Neuronal stem cell (in vitro differentiated cells): ENCODE data around the gene NFATC3.
"Not testable (repeated sequence)": the region's sequence is repeated elsewhere in the genome, so short reads cannot be mapped to it uniquely, and the experiment has no call there.

Experiments used
- DNase-seq: peaks from one replicate; pipeline ENCODE4 v3.0.0-alpha.2; 2013; ENCODE audit warnings: low spot score
- H2AFZ ChIP-seq: one replicate; pipeline ENCODE4 v1.6.1; 2013; ENCODE audit warnings: mild to moderate bottlenecking, low read length, inconsistent platforms
- H2AK5ac ChIP-seq: 2 replicates; pipeline ENCODE4 v1.6.1; 2013; ENCODE audit warnings: low read depth, mild to moderate bottlenecking, inconsistent platforms, low read length, moderate library complexity, mixed read lengths
- H2BK120ac ChIP-seq: 2 replicates; pipeline ENCODE4 v1.6.1; 2013; ENCODE audit warnings: low read depth, mild to moderate bottlenecking, inconsistent platforms, low read length, moderate library complexity, mixed read lengths
- H2BK12ac ChIP-seq: one replicate; pipeline ENCODE4 v1.6.1; 2013; ENCODE audit warnings: low read length, inconsistent platforms
- H2BK15ac ChIP-seq: 2 replicates; pipeline ENCODE4 v1.6.1; 2013; ENCODE audit warnings: mild to moderate bottlenecking, low read length, inconsistent platforms, mixed read lengths
- H2BK5ac ChIP-seq: one replicate; pipeline ENCODE4 v1.6.1; 2013; ENCODE audit warnings: inconsistent platforms, mild to moderate bottlenecking, low read length, moderate library complexity
- H3K14ac ChIP-seq: one replicate; pipeline ENCODE4 v1.6.1; 2013; ENCODE audit warnings: low read length, inconsistent platforms
- H3K18ac ChIP-seq: 2 replicates; pipeline ENCODE4 v1.6.1; 2013; ENCODE audit warnings: low read length, inconsistent platforms
- H3K23ac ChIP-seq: 2 replicates; pipeline ENCODE4 v1.6.1; 2013; ENCODE audit warnings: low read depth, mild to moderate bottlenecking, mixed read lengths, low read length, inconsistent platforms; ENCODE audit not compliant: poor library complexity
- H3K27ac ChIP-seq: replicated peaks from 3 replicates; pipeline ENCODE4 v1.5.1; 2013; ENCODE audit warnings: low read length, inconsistent platforms
- H3K27me3 ChIP-seq, 3 experiments: 2 replicates each; pipeline ENCODE4 v1.6.1; 2013; ENCODE audit warnings: low read length in 3 of 3, mild to moderate bottlenecking in 2 of 3, inconsistent platforms in 1 of 3, low read depth in 1 of 3, mixed read lengths in 1 of 3, moderate library complexity in 1 of 3; ENCODE audit not compliant: control insufficient read depth in 3 of 3, insufficient read depth in 3 of 3
- H3K36me3 ChIP-seq, 2 donors: replicated peaks in 1 of 2; 2 replicates each; pipeline ENCODE4 v1.6.1; 2013; ENCODE audit warnings: low read length in 2 of 2; ENCODE audit not compliant: control insufficient read depth in 2 of 2, insufficient read depth in 2 of 2
- H3K4ac ChIP-seq: 2 replicates; pipeline ENCODE4 v1.6.1; 2013; ENCODE audit warnings: inconsistent platforms, mild to moderate bottlenecking, low read length, moderate library complexity
- H3K4me1 ChIP-seq, 2 donors: 1 replicate in 1 of 2; 2 replicates in 1 of 2; pipeline ENCODE4 v1.6.1; 2013; ENCODE audit warnings: low read length in 2 of 2, low read depth in 1 of 2; ENCODE audit not compliant: control insufficient read depth in 2 of 2, insufficient read depth in 1 of 2
- H3K4me2 ChIP-seq: one replicate; pipeline ENCODE4 v1.6.1; 2013; ENCODE audit warnings: mild to moderate bottlenecking, low read length, inconsistent platforms; ENCODE audit not compliant: insufficient read depth, poor library complexity, severe bottlenecking
- H3K4me3 ChIP-seq, 2 donors: 2 replicates each; pipeline ENCODE4 v1.5.1; 2013; ENCODE audit warnings: low read length in 2 of 2, mild to moderate bottlenecking in 2 of 2, inconsistent platforms in 1 of 2, moderate library complexity in 1 of 2
- H3K79me1 ChIP-seq: one replicate; pipeline ENCODE4 v1.6.1; 2013; ENCODE audit warnings: low read depth, mild to moderate bottlenecking, inconsistent platforms, low read length, moderate library complexity
- H3K9ac ChIP-seq: one replicate; pipeline ENCODE4 v1.6.1; 2013; ENCODE audit warnings: mild to moderate bottlenecking, low read depth, low read length, inconsistent platforms; ENCODE audit not compliant: poor library complexity
- H3K9me3 ChIP-seq, 2 donors: replicated peaks in 1 of 2; 2 replicates each; pipeline versions ENCODE3 to v1.6.1; 2013; ENCODE audit warnings: low read length in 2 of 2, mild to moderate bottlenecking in 2 of 2, inconsistent platforms in 1 of 2, low read depth in 1 of 2, mixed read lengths in 1 of 2, moderate library complexity in 1 of 2; ENCODE audit not compliant: control insufficient read depth in 2 of 2, insufficient read depth in 1 of 2
- H4K8ac ChIP-seq: one replicate; pipeline ENCODE4 v1.6.1; 2013; ENCODE audit warnings: low read depth, mild to moderate bottlenecking, inconsistent platforms, low read length, moderate library complexity
- H4K91ac ChIP-seq: one replicate; pipeline ENCODE4 v1.6.1; 2013; ENCODE audit warnings: low read length, low read depth, mild to moderate bottlenecking, inconsistent platforms; ENCODE audit not compliant: poor library complexity
- WGBS, 2 donors: extraction: QIAGEN DNeasy Blood & Tissue Kit; methylation state at CpG; one replicate each; pipeline ENCODE4 v1.1.7; 2013; ENCODE audit warnings: missing lambda C conversion rate in 2 of 2, mixed read lengths in 1 of 2; ENCODE audit not compliant: insufficient read length in 2 of 2, insufficient replicate concordance in 1 of 2; ENCODE audit errors: extremely low coverage in 2 of 2; 5-methylcytosine and 5-hydroxymethylcytosine counted together

The NFATC3 gene

DNA sequence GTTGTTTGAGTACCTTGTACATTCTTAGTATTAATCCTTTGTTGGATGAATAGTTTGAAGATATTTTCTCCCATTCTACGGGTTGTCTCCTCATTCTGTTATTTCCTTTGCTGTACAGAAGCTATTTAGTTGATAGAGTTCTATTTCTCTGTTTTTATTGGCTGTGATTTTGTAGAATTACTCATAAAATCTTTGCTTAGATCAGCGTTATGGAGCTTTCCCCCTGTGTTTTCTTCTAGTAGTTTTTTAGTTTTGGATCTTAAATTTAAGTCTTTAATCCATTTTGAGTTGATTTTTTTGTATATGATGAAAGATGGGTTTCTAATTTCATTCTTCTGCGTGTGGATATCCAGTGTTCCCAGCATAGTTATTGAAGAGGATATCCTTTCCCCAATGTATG lies 45.4 kb downstream of the NFATC3 start:
- peaks cover 0 to 4% of the 10 kb centered on the region in 2 donors for H3K4me1 ChIP-seq
- DNase-seq, result no peak
- no peak overlapping the region for H3K4me2 ChIP-seq
- no peak overlapping the region for H3K4ac ChIP-seq
- H3K36me3 ChIP-seq, result peaks cover 6 to 47% of the 10 kb centered on the region in 2 donors
- no peak overlapping the region for H3K23ac ChIP-seq
- H2BK15ac ChIP-seq, result no peak overlapping the region
- peaks cover 0 to 3% of the 10 kb centered on the region in 2 donors for H3K9me3 ChIP-seq
- H4K91ac ChIP-seq, result no peak overlapping the region
- H2AFZ ChIP-seq, result no peak overlapping the region
- no peak overlapping the region for H2BK5ac ChIP-seq
- H4K8ac ChIP-seq, result no peak overlapping the region
- no peak overlapping the region for H3K27ac ChIP-seq
- no CpG with 5 or more reads among the region's 3 CpGs for WGBS, 2 donors
- no peak overlapping the region for H3K4me3 ChIP-seq
- no peak overlapping the region for H2AK5ac ChIP-seq
- no peak overlapping the region for H2BK120ac ChIP-seq
- no peaks in the 10 kb centered on the region for H3K27me3 ChIP-seq
- H3K9ac ChIP-seq, result no peak overlapping the region
- no peak overlapping the region for H2BK12ac ChIP-seq
- H3K18ac ChIP-seq, result no peak overlapping the region
- H3K14ac ChIP-seq, result no peak overlapping the region
- no peaks in the 10 kb centered on the region for H3K79me1 ChIP-seq

DNA sequence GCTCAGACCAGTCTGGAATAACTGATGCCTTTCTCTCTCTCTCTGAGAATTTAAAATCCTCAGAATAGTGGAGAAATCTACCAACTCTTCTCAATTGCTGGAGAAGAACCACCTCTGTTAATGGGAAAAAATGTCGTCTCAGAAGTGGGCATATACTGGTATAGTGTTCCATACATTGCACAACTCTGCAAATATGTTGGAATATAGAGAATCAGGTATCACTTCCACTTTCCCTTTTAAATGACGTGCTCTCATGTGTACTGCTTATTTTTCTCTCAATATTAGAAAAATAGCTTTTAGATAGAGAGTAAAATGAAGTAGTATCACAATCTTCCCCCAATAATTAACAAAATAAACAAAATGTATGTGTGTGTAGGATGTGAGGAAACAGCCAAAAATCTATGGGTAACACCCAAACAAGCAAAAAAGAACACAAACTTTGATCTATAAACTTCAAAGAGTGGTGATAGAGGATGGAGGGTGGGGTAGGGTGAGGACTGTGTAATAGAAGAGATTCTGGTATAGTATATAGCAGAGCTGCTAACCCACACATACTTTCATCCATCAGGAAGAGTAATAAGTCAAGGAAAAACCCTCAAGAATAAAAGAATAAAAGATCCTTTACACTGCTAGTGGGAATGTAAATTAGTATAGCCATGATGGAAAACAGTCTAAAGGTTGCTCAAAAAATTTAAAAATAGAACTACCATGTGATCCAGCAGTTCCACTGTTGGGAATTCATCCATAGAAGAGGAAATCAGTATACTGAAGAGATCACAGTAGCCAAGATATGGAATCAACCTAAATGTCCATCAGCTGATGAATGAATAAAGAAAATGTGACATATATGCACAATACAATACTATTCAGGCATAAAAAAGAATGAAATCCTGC lies 46.9 kb downstream of the NFATC3 start:
- Histone ChIP-seq H3K14ac (no peak overlapping the region), H3K18ac (no peak overlapping the region)

DNA sequence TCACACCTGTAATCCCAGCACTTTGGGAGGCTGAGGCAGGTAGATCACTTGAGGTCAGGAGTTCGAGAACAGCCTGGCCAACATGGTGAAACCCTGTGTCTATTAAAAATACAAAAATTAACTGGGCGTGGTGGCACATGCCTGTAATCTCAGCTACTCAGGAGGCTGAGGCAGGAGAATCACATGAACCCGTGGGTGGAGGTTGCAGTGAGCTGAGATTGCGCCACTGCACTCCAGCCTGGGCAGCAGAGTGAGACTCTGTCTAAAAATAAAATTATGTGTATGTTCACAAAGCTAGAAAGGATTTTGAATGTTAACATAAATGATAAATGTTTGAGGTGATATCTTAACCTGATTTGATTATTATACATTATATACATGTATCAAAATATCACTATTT lies 47.8 kb downstream of the NFATC3 start:
- H4K8ac ChIP-seq, H3K9ac ChIP-seq, H3K79me1 ChIP-seq, H3K4ac ChIP-seq, H3K18ac ChIP-seq, H3K27me3 ChIP-seq, H2BK120ac ChIP-seq, H3K4me3 ChIP-seq, H3K9me3 ChIP-seq, H3K4me1 ChIP-seq, H4K91ac ChIP-seq, H2AK5ac ChIP-seq, DNase-seq, H2BK15ac ChIP-seq, H3K14ac ChIP-seq, H2BK12ac ChIP-seq, H2AFZ ChIP-seq, H3K23ac ChIP-seq, H3K27ac ChIP-seq, H3K4me2 ChIP-seq, H2BK5ac ChIP-seq: not testable (repeated sequence)
- no CpG with 5 or more reads among the region's 4 CpGs for WGBS, 2 donors
- peaks cover 2 to 52% of the 10 kb centered on the region in 2 donors for H3K36me3 ChIP-seq

More for the DNA sequence above, 46.9 kb downstream of the NFATC3 start:
- H4K91ac ChIP-seq, result no peak overlapping the region
- DNase-seq, result no peak
- no peak overlapping the region for H2BK12ac ChIP-seq
- no peak overlapping the region for H3K23ac ChIP-seq
- H3K9ac ChIP-seq, result no peak overlapping the region
- H3K9me3 ChIP-seq, result peaks cover 0 to 3% of the 10 kb centered on the region in 2 donors
- no peak overlapping the region for H3K27ac ChIP-seq
- H3K27me3 ChIP-seq, result no peaks in the 10 kb centered on the region
- H2AK5ac ChIP-seq, result no peak overlapping the region
- no peaks in the 10 kb centered on the region for H3K79me1 ChIP-seq
- H3K4me3 ChIP-seq, result no peak overlapping the region
- no peak overlapping the region for H2AFZ ChIP-seq
- no peak overlapping the region for H4K8ac ChIP-seq
- no CpG with 5 or more reads among the region's 2 CpGs for WGBS, 2 donors
- H2BK15ac ChIP-seq, result no peak overlapping the region
- no peak overlapping the region for H3K4ac ChIP-seq
- peaks cover 2 to 49% of the 10 kb centered on the region in 2 donors for H3K36me3 ChIP-seq
- H3K4me2 ChIP-seq, result no peak overlapping the region
- no peak overlapping the region for H2BK120ac ChIP-seq
- H3K4me1 ChIP-seq, result peaks cover 0 to 4% of the 10 kb centered on the region in 2 donors
- no peak overlapping the region for H2BK5ac ChIP-seq

GRCh38 chr16:68134644-68135043 lies 49.5 kb downstream of the NFATC3 start:
- Histone ChIP-seq H3K9ac (no peak overlapping the region), H2AK5ac (no peak overlapping the region), H3K14ac (no peak overlapping the region), H4K91ac (no peak overlapping the region), H3K18ac (no peak overlapping the region), H3K4ac (no peak overlapping the region), H4K8ac (no peak overlapping the region), H3K27me3 (no peaks in the 10 kb centered on the region), H2AFZ (no peak overlapping the region), H2BK120ac (no peak overlapping the region), H3K36me3 (peaks cover 0 to 67% of the 10 kb centered on the region in 2 donors), H2BK15ac (no peak overlapping the region), H3K23ac (no peak overlapping the region), H3K4me1 (no peaks in the 10 kb centered on the region), H2BK5ac (no peak overlapping the region), H2BK12ac (no peak overlapping the region), H3K9me3 (peaks cover 0 to 3% of the 10 kb centered on the region in 2 donors), H3K4me3 (no peak overlapping the region), H3K27ac (no peak overlapping the region), H3K4me2 (no peak overlapping the region), H3K79me1 (no peaks in the 10 kb centered on the region)
- DNase-seq, result no peak
- WGBS, 2 donors, result no CpG with 5 or more reads among the region's 1 CpG
